ENCODE results near the gene CDK5RAP1. TPM values are rescaled to one million over a fixed set of nuclear protein-coding genes. Genes with fewer than 3 reads are reported as not detected.
"Not testable (repeated sequence)": the region's sequence is repeated elsewhere in the genome, so short reads cannot be mapped to it uniquely, and the experiment has no call there.

Gene CDK5RAP1
- total RNA-seq, 1 donor from 2014 or later: 28.3 TPM

DNA sequence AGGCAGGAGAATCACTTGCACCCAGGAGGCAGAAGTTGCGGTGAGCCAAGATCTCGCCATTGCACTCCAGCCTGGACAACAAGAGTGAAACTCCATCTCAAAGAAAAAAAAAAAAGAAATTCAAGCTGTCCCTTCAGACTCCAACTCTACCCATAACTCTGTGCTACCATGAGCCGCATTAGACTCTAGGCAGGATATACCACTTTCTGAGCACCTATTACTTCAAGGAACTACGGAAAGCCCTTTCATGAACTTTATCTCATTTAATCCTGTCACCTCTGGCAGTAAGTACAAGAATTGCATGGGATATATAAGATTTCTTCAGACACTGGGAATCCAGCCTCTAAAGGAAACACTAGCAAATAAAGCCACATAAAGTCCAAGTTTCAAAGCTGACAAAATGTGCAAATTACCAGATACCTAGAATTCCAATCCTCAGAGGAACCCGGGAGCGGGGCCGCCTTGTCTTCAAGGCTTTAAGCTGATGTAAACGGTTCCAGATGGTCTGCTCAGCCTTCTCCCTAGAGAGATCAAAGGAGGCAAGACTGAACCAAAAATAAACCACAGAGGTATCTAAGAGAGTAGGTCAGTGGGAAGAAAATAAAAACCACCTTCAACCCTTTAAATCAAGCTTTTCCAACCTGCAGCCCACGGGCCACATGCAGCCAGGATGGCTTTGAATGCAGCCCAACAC lies 9.4 kb downstream of the CDK5RAP1 start:
- H3K4me1 Mint-ChIP-seq (ENCODE audit: low read depth): peaks cover 17% of the 10 kb centered on the region
- H3K9me3 Mint-ChIP-seq (ENCODE audit: low read depth): no peaks in the 10 kb centered on the region
- no peak overlapping the region for H3K4me3 Mint-ChIP-seq (ENCODE audit: unreplicated experiment)
- TF ChIP-seq, protein P1, sequence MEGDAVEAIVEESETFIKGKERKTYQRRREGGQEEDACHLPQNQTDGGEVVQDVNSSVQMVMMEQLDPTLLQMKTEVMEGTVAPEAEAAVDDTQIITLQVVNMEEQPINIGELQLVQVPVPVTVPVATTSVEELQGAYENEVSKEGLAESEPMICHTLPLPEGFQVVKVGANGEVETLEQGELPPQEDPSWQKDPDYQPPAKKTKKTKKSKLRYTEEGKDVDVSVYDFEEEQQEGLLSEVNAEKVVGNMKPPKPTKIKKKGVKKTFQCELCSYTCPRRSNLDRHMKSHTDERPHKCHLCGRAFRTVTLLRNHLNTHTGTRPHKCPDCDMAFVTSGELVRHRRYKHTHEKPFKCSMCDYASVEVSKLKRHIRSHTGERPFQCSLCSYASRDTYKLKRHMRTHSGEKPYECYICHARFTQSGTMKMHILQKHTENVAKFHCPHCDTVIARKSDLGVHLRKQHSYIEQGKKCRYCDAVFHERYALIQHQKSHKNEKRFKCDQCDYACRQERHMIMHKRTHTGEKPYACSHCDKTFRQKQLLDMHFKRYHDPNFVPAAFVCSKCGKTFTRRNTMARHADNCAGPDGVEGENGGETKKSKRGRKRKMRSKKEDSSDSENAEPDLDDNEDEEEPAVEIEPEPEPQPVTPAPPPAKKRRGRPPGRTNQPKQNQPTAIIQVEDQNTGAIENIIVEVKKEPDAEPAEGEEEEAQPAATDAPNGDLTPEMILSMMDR (IDR thresholded peaks at IDR 0.05): no peak
- H3K27ac Mint-ChIP-seq (ENCODE audit: unreplicated experiment): peak overlapping the region; percentile 58
- no peak for DNase-seq (ENCODE audit: low spot score)
- peaks cover 24% of the 10 kb centered on the region for H3K36me3 Mint-ChIP-seq (ENCODE audit: low read depth)
- H3K27me3 Mint-ChIP-seq (ENCODE audit: low read depth): no peaks in the 10 kb centered on the region

DNA sequence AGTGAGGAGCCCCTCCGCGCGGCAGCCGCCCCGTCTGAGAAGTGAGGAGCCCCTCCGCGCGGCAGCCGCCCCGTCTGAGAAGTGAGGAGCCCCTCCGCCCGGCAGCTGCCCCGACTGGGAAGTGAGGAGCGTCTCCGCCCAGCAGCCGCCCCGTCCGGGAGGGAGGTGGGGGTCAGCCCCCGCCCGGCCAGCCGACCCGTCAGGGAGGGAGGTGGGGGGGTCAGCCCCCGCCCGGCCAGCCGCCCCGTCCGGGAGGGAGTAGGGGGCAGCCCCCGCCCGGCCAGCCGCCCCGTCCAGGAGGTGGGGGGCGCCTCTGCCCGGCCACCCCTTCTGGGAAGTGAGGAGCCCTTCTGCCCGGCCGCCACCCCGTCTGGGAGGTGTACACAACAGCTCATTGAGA lies 12.0 kb downstream of the CDK5RAP1 start:
- H3K9me3 Mint-ChIP-seq (ENCODE audit: low read depth); H3K27me3 Mint-ChIP-seq (ENCODE audit: low read depth); DNase-seq (ENCODE audit: low spot score); H3K27ac Mint-ChIP-seq (ENCODE audit: unreplicated experiment); H3K4me3 Mint-ChIP-seq (ENCODE audit: unreplicated experiment): not testable (repeated sequence)
- Mint-ChIP-seq H3K4me1 (ENCODE audit: low read depth) (peaks cover 17% of the 10 kb centered on the region), H3K36me3 (ENCODE audit: low read depth) (peaks cover 29% of the 10 kb centered on the region)

DNA sequence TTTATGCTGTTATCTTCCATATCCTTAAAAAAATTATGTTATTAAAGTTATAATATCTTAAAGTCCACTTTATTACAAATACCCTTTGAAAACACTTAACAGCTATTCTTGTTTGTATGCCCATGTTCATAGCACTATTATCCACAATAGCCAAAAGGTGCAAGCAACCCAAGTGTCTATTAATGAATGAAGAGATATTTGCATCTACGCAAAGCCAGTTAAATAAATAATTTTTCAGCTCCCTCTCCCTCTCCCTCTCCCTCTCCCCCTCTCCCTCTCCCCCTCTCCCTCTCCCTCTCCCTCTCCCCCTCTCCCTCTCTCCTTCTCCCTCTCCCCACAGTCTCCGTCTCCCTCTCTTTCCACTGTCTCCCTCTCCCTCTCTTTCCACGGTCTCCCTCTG lies 13.1 kb downstream of the CDK5RAP1 start:
- no peak overlapping the region for H3K4me3 Mint-ChIP-seq (ENCODE audit: unreplicated experiment)
- no peak overlapping the region for H3K27ac Mint-ChIP-seq (ENCODE audit: unreplicated experiment)
- H3K27me3 Mint-ChIP-seq (ENCODE audit: low read depth): no peaks in the 10 kb centered on the region
- no peak for DNase-seq (ENCODE audit: low spot score)
- TF ChIP-seq, protein P1 (IDR thresholded peaks at IDR 0.05): no peak
- H3K36me3 Mint-ChIP-seq (ENCODE audit: low read depth): peaks cover 27% of the 10 kb centered on the region
- no peaks in the 10 kb centered on the region for H3K9me3 Mint-ChIP-seq (ENCODE audit: low read depth)
- H3K4me1 Mint-ChIP-seq (ENCODE audit: low read depth): peaks cover 17% of the 10 kb centered on the region

DNA sequence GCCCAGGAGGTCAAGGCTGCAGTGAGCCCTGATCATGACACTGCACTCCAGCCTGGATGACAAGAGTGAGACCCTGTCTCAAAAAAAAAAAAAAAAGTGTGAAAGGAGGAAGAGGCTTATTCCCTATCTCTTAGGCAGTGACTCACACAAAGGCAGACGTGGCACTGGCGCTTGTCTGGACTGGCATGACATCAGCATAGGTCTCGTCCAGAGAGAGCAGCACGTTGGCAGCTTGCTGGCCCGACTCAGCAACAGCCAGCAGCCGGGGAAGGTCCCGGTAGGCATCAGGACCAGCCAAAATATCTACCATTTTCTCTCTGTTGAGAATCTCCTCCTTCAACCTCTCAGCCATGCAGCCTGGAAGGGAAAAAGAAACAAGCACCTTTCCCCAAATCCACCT lies 14.1 kb downstream of the CDK5RAP1 start:
- Mint-ChIP-seq H3K27me3 (ENCODE audit: low read depth) (no peaks in the 10 kb centered on the region), H3K4me1 (ENCODE audit: low read depth) (peaks cover 10% of the 10 kb centered on the region), H3K9me3 (ENCODE audit: low read depth) (no peaks in the 10 kb centered on the region), H3K4me3 (ENCODE audit: unreplicated experiment) (no peak overlapping the region), H3K36me3 (ENCODE audit: low read depth) (peaks cover 27% of the 10 kb centered on the region), H3K27ac (ENCODE audit: unreplicated experiment) (no peak overlapping the region)
- DNase-seq (ENCODE audit: low spot score): no peak
- TF ChIP-seq, protein P1 (IDR thresholded peaks at IDR 0.05): no peak

DNA sequence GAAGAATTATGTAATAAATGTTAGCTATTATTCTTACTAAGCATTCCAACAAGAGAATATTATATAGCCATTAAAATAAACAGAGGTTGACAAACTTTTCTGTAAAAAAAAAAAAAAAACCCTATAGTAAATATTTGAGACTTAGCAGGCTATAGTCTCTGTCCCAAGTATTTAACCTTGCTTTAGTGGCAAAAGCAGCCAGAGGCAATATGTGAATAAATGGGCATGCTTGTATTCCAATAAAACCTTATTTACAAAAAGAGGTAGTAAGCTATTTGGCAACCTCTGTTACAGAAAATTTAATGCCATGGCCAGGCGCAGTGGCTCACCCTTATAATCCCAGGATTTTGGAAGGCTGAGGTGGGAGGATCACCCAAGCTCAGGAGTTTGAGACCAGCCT lies 14.6 kb downstream of the CDK5RAP1 start:
- TF ChIP-seq, protein P1 (IDR thresholded peaks at IDR 0.05): no peak
- no peak for DNase-seq (ENCODE audit: low spot score)
- no peak overlapping the region for H3K27ac Mint-ChIP-seq (ENCODE audit: unreplicated experiment)
- H3K27me3 Mint-ChIP-seq (ENCODE audit: low read depth): no peaks in the 10 kb centered on the region
- no peak overlapping the region for H3K4me3 Mint-ChIP-seq (ENCODE audit: unreplicated experiment)
- H3K9me3 Mint-ChIP-seq (ENCODE audit: low read depth): no peaks in the 10 kb centered on the region
- H3K36me3 Mint-ChIP-seq (ENCODE audit: low read depth): peaks cover 29% of the 10 kb centered on the region
- H3K4me1 Mint-ChIP-seq (ENCODE audit: low read depth): peaks cover 5% of the 10 kb centered on the region

DNA sequence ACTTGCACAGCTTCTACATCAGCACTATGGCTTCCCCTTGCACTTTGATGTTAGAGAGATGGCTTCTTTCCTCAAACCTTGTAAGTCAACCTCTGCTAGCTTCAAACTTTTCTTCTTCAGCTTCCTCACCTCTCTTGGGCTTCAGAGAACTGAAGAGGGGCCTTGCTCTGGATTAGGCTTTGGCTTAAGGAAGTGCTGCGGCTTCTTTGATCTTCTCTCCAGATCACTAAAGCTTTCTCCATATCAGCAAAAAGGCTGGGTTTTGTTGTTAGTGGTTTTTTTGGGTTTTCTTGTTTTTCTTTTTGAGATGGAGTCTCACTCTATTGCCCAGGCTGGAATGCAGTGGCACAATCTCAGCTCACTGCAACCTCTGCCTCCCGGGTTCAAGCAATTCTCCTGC lies 24.0 kb downstream of the CDK5RAP1 start:
- Mint-ChIP-seq H3K36me3 (ENCODE audit: low read depth) (peaks cover 46% of the 10 kb centered on the region), H3K9me3 (ENCODE audit: low read depth) (peaks cover 7% of the 10 kb centered on the region), H3K4me3 (ENCODE audit: unreplicated experiment) (no peak overlapping the region), H3K4me1 (ENCODE audit: low read depth) (peaks cover 11% of the 10 kb centered on the region), H3K27me3 (ENCODE audit: low read depth) (no peaks in the 10 kb centered on the region), H3K27ac (ENCODE audit: unreplicated experiment) (no peak overlapping the region)
- no peak for DNase-seq (ENCODE audit: low spot score)
- TF ChIP-seq, protein P1 (IDR thresholded peaks at IDR 0.05): no peak

Data from chondrocyte (in vitro differentiated cells).